SJSA1 (cell line): Measurements from ENCODE around the gene ANKRD44. TPM values are rescaled to one million over a fixed set of nuclear protein-coding genes. Genes with fewer than 3 reads are reported as not detected.
A peak's percentile ranks its signal among the peaks of the same experiment; 100 is the strongest.
"Not testable (repeated sequence)": the region's sequence is repeated elsewhere in the genome, so short reads cannot be mapped to it uniquely, and the experiment has no call there.

Source experiments
- DNase-seq, 2 experiments: peaks; one replicate each; pipeline ENCODE4 v3.0.0-alpha.2; 2015 to 2020; ENCODE audit warnings: low spot score in 2 of 2, low read depth in 1 of 2
- H3K27ac ChIP-seq: fragments of 250-450 bp; sonication (Bioruptor Pico); 2 replicates; pipeline ENCODE4 v1.5.1; 2020; ENCODE audit warnings: mild to moderate bottlenecking, moderate library complexity
- H3K27me3 ChIP-seq: fragments of 250-450 bp; sonication (Bioruptor Pico); replicated peaks from 2 replicates; pipeline ENCODE4 v1.5.1; 2020; ENCODE audit warnings: mild to moderate bottlenecking, moderate library complexity
- H3K36me3 ChIP-seq: fragments of 250-450 bp; sonication (Bioruptor Pico); 2 replicates; pipeline ENCODE4 v1.5.1; 2020; ENCODE audit warnings: mild to moderate bottlenecking
- H3K4me1 ChIP-seq: fragments of 250-450 bp; sonication (Bioruptor Pico); replicated peaks from 2 replicates; pipeline ENCODE4 v1.6.1; 2021; ENCODE audit warnings: mild to moderate bottlenecking
- H3K4me3 ChIP-seq: fragments of 250-450 bp; sonication (Bioruptor Pico); 2 replicates; pipeline ENCODE4 v1.5.1; 2020; ENCODE audit warnings: mild to moderate bottlenecking
- H3K9me3 ChIP-seq: fragments of 250-450 bp; sonication (Bioruptor Pico); replicated peaks from 2 replicates; pipeline ENCODE4 v1.5.1; 2020; ENCODE audit warnings: mild to moderate bottlenecking
- total RNA-seq: library from RNA; depleted of rRNA; stranded (reverse); fragments of >200 nt; shearing (Covaris generic); gene quantifications from 2 replicates; pipeline ENCODE4 v1.2.3, GENCODE V29; 2014

The ANKRD44 gene
- total RNA-seq, 1 experiment from 2014 or later: 15.5 TPM

DNA sequence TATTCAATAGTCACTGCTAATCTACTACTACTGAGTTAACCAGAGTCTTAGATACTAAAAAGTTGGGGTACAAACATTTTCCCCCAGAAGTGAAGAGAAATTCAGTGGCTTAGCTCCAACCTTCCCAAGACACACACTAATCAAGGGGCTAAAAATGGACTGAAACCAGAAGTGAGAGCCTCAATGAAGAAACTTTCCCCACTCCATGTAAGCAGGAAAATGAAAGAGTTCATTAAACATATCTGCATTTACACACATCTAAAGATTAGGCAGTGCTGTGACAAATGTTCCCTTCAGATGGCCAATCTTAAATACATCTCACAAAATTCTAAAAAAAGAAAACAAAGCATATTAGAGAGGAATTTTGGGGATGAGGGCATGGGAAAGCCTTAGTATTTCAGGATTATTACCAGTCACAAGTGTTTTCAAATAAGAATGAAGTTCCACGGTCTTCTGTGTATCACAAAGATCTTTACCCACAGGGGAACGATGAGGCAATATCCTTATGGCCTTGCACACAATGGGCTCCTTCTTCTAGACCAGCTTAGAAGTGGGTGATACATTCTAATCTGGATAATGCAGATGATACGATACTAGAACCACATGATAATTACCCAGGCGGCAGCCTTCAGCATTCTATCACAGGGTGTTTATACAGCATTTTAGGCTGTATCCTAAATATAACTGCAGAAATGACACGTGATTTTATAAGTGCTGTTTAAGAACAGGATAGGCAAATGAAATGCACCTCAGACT lies 17.1 kb downstream of the ANKRD44 start:
- Histone ChIP-seq H3K4me1 (0 out of 2 replicates have a peak, but pooled peaks cover 3% of the 10 kb centered on the region), H3K27ac (no peak overlapping the region), H3K9me3 (no peaks in the 10 kb centered on the region), H3K4me3 (no peak overlapping the region), H3K27me3 (no peaks in the 10 kb centered on the region), H3K36me3 (no peaks in the 10 kb centered on the region)
- DNase-seq: no peak

DNA sequence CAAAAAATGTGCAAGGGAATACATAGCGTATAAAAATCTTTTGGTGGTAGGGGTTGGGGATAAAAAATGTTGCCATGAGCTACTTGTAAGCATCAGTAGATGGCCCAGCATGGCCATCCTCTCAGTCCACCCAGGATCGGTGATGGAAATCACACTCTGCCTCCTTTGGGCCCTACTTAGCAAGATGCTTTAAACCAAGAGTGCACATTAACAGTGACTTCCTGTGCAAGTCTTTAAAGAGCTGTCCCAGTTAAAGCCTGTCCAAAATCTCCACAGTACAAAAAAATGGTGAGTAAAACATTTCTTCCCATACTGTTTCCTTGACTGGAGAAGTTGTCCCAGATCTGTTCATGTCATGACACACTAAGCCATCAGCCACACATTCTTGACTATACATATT lies 18.0 kb downstream of the ANKRD44 start:
- peaks cover 4% of the 10 kb centered on the region for H3K4me1 ChIP-seq
- no peaks in the 10 kb centered on the region for H3K36me3 ChIP-seq
- DNase-seq: no peak
- H3K9me3 ChIP-seq: no peaks in the 10 kb centered on the region
- no peak overlapping the region for H3K4me3 ChIP-seq
- H3K27ac ChIP-seq: no peak overlapping the region
- H3K27me3 ChIP-seq: no peaks in the 10 kb centered on the region

DNA sequence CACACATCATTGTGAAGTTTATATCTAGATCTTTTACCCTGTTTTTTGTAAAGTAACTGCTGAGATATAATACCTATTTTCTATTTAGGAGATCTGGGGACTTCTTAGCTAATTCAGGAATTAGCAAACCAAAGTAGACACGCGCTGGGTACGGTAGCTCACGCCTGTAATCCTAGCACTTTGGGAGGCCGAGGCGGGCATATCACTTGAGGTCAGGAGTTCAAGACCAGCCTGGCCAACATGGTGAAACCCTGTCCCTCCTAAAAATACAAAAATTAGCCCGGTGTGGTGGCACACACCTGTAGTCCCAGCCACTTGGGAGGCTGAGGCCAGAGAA lies 23.0 kb downstream of the ANKRD44 start:
- DNase-seq, H3K9me3 ChIP-seq, H3K4me3 ChIP-seq, H3K27me3 ChIP-seq, H3K36me3 ChIP-seq: not testable (repeated sequence)
- Histone ChIP-seq H3K27ac (peak overlapping the region; percentile 46), H3K4me1 (peaks cover 11% of the 10 kb centered on the region)

DNA sequence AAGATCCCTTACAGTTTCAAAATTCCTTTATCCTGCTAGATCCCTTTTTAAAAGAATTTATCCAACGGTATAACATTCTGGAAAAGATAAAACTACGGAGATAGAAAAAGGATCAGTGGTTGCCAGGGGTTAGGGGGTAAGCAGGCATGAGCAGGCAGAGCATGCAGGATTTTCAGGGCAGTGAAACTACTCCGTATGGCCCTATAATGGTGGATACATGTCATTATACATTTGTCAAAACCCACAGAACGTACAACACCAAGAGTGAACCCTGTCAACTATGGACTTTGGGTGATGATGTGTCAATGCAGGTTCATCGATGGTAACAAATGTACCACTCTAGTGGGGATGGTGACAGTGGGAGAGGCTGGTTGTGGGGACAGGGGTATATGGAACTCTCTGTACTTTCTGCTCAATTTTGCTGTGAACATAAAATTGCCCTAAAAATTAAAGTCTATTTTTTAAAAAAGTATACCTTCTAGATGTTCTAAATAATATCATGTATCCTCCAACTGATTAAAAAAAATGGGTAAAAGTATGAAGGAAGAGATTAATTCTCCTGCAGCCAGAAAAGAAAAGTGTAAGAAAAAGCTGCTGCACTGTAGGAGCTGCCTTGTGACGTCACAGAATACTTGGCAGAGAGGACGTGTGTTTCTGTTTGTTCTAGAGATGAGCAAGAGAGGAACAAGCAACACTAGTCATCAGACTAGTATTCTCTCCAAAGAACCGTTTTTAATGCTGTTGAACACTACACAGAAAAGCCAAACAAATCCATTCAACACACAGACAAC lies 23.6 kb downstream of the ANKRD44 start:
- no peak overlapping the region for H3K4me3 ChIP-seq

DNA sequence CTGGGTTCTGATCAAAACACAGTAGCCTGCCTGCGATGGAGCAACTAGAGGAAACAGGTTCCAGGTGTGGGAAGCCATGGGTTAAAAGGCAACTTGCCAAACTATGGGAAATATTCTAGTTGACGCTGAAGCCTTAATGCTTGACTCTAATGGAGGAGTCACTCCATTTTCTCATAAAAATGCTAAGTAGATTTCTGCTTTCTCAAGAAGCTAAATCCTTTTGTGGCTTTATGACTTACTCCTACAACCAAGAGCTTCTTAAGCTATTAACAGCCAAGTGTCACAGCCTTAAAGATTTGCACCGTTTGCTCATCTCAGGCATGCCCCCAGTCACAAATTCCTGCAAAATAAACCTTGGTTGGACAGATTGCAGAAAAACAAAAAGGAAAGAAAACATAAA lies 25.2 kb downstream of the ANKRD44 start:
- Histone ChIP-seq H3K36me3 (no peaks in the 10 kb centered on the region), H3K27me3 (no peaks in the 10 kb centered on the region), H3K9me3 (no peaks in the 10 kb centered on the region), H3K4me1 (peaks cover 10% of the 10 kb centered on the region), H3K27ac (no peak overlapping the region), H3K4me3 (no peak overlapping the region)
- DNase-seq: no peak

More for the DNA sequence above, 23.6 kb downstream of the ANKRD44 start:
- Histone ChIP-seq H3K4me1 (peaks cover 10% of the 10 kb centered on the region), H3K27ac (peak overlapping the region; percentile 46), H3K9me3 (no peaks in the 10 kb centered on the region), H3K27me3 (no peaks in the 10 kb centered on the region), H3K36me3 (no peaks in the 10 kb centered on the region)
- DNase-seq: peak; percentile 72 to 73

DNA sequence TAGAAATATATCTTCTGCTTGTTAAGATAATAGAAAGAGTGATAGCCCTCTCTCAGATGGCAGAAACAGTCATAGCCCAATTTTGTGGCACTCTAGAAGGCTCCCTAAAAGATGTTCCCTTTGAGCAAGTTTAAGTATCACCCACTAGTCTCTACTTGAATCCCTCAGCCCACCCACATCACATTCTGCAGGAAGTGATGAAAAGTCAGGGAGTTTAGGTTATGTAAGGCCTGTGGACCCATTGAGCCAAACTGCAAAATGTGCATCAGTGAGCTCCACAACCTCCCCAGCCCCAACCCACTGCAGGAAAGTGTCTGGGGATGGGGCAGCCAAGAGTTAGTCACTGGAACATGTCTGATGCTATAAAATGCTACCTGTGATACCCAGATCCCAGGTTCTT lies 25.6 kb downstream of the ANKRD44 start:
- Histone ChIP-seq H3K4me3 (no peak overlapping the region), H3K4me1 (peaks cover 10% of the 10 kb centered on the region), H3K36me3 (no peaks in the 10 kb centered on the region), H3K27ac (no peak overlapping the region), H3K9me3 (no peaks in the 10 kb centered on the region), H3K27me3 (no peaks in the 10 kb centered on the region)
- no peak for DNase-seq

DNA sequence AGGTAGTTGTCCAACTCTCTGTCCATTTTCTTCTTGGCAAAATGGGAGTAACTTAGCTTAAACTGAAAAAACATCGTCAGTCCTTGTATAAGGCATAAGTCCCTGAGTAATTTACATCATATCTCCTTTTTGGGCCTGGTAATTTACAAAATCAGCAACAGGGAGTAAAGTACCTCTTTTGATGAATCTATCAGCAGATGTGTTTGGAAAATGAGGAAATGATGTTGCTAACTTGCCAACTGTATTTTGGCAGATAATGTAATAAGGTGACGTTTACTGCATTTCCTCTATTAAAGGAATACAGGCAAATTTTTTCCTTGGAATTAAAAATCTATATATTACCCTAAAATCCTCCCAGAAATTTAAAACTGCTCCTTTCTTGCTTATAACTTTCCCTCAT lies 29.2 kb downstream of the ANKRD44 start:
- Histone ChIP-seq H3K27me3 (no peaks in the 10 kb centered on the region), H3K36me3 (no peaks in the 10 kb centered on the region), H3K27ac (no peak overlapping the region), H3K4me1 (no peaks in the 10 kb centered on the region), H3K9me3 (no peaks in the 10 kb centered on the region), H3K4me3 (no peak overlapping the region)
- no peak for DNase-seq

DNA sequence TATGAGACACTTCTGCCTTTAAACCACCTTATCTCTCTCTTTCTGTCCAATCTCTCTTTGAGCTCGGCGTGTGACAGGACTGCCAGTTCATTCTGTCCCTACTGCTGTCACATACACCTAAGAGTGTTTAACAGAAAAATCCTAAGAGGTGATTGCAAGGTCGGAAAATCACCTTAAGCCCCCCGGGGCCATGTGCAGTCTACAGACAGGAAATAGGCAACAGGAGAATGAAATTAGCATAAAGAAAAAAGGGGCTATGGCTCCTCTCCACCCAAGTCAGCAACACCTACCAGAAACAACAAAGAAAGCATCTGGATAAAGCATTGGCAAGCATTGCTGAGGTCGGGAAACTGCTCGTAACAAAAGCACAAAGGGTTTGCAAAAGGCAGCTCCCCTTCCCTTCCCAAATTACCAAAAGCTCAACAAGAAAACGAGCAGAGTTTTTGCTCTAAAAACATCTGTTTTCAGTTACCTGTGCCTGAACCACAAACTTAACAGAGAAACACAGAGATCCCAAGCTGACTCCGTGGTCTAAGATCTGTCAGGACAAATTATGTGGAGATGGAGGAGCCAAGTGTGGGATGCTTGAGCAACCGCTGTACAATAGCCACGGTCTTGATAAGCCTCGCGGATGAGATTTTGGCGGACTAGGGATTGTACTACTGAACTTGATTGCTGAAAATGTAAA lies 30.4 kb downstream of the ANKRD44 start:
- H3K4me3 ChIP-seq: no peak overlapping the region
- no peak for DNase-seq
- no peaks in the 10 kb centered on the region for H3K4me1 ChIP-seq
- H3K27me3 ChIP-seq: no peaks in the 10 kb centered on the region
- no peak overlapping the region for H3K27ac ChIP-seq
- no peaks in the 10 kb centered on the region for H3K36me3 ChIP-seq
- no peaks in the 10 kb centered on the region for H3K9me3 ChIP-seq

DNA sequence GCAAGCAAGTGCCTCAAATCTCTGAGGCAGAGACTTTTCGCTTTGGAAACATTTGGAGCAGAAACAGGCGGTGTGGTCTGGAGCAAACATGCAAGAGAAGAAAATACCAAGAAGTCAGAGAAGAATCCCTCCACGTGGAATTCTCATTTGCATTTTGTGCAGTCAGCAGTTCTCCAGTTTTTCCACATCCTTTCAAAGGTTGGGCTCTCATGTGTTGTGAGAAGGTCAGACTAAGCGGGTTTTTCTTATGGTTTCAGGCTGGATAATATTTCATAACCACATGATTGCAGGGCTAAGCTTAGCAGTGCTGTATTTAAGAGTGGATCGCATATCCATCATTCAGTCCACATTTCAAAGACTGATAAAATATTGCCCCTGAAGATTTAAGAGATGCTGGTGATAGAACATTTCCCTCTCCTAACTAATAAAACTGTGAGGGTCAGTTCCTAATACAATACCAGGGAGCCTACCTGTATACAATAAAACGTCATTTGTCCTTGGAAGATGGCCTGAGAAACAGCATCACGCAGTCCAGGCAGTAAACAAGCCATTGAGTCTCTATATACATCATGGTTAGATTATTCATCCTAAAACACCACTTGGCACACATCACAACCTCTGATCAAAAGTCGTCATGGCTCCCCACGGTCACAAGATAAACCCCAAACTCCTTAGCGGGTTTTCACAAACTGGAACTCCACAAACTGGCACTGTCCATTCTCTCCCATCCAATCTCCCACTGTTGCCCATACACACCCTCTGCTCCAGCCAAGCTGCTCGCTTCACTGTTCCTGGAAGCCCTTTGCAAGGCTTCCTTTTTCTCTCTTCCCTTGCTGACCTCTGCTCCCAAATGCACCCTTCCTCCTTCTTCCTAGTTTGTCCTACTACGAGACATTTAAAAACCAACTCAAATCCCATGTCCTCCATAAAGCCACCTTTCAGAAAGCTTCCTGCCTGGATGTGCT lies 31.5 kb downstream of the ANKRD44 start:
- no peaks in the 10 kb centered on the region for H3K4me1 ChIP-seq
- no peaks in the 10 kb centered on the region for H3K27me3 ChIP-seq
- H3K9me3 ChIP-seq: no peaks in the 10 kb centered on the region
- H3K36me3 ChIP-seq: no peaks in the 10 kb centered on the region
- DNase-seq: no peak
- H3K4me3 ChIP-seq: no peak overlapping the region
- no peak overlapping the region for H3K27ac ChIP-seq

DNA sequence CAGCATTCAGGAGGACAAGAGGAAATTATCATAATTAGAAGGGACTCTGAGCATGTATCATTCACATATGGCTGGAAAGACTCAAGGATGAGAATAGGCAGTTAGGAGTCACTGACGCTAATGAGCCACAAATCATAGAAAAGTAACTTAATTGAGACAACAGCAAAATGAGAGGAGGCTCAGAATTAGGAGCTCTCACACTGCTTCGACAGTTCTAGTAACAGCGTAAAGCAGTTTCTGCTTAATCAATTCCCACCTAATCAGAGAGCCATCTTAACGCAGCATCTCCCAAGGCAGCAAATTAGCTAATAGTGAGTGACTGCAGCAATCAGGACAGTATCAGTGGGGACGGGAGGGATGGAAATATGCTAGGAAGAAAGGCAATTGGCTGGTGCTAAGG lies 32.8 kb downstream of the ANKRD44 start:
- no peaks in the 10 kb centered on the region for H3K4me1 ChIP-seq

DNA sequence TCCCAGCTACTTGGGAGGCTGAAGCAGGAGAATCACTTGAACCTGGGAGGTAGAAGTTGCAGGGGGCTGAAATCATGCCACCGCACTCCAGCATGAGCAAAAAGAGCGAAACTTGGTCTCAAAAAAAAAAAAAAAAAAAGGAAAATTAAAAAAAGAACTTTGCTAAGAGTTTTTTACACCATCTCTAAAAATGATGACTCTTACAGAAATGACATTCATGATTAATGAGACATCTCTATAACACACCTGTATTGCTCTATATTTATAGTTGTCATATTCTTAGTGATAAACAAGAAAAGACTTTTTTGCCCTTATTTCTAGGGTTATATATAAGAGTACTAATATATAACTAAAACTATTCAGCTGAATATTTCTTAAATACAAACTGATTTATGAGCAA lies 34.4 kb downstream of the ANKRD44 start:
- H3K36me3 ChIP-seq: no peaks in the 10 kb centered on the region
- H3K9me3 ChIP-seq: no peaks in the 10 kb centered on the region
- no peak overlapping the region for H3K4me3 ChIP-seq
- H3K27me3 ChIP-seq: no peaks in the 10 kb centered on the region
- H3K27ac ChIP-seq: no peak overlapping the region
- no peak for DNase-seq
- H3K4me1 ChIP-seq: no peaks in the 10 kb centered on the region

More for the DNA sequence above, 32.8 kb downstream of the ANKRD44 start:
- H3K36me3 ChIP-seq: no peaks in the 10 kb centered on the region
- no peaks in the 10 kb centered on the region for H3K27me3 ChIP-seq
- H3K9me3 ChIP-seq: no peaks in the 10 kb centered on the region
- no peak for DNase-seq
- no peak overlapping the region for H3K27ac ChIP-seq
- H3K4me3 ChIP-seq: no peak overlapping the region

DNA sequence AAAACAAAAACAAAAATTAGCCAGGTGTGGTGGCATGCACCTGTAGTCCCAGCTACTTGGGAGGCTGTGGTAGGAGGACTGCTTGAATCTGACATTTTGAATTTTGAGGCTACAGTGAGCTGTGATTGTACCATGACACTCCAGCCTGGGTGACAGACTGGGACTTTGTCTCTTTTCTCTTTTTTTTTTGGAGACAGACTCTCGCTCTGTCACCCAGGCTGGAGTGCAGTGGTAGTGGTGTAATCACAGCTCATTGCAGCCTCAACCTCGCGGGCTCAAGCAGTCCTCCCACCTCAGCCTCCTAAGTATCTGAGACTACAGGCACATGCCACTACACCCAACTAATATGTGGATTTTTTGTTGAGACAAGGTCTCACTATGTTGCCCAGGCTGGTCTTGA lies 35.6 kb downstream of the ANKRD44 start:
- H3K27me3 ChIP-seq: no peaks in the 10 kb centered on the region
- no peak for DNase-seq
- no peaks in the 10 kb centered on the region for H3K36me3 ChIP-seq
- no peak overlapping the region for H3K4me3 ChIP-seq
- H3K9me3 ChIP-seq: no peaks in the 10 kb centered on the region
- no peak overlapping the region for H3K27ac ChIP-seq
- H3K4me1 ChIP-seq: no peaks in the 10 kb centered on the region

DNA sequence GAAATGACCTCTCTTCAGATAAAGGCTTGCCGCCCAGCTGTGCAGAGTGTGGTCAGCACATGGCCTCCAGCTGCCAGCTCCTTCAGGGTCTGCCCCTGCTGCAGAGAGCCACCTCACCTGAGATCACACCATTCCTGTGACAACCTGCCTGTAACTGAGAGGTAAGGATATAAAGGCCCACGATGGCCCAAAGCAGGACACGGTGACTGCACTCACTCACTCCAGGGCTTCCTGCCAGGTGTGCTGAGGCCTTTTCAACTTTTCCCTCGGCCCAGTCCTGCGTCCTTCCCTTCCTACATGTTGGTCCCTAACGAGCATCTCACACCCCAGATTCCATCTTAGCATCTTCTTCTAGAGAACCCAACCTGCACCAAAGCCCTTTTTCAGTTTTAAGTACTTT lies 36.2 kb downstream of the ANKRD44 start:
- no peak for DNase-seq
- H3K27me3 ChIP-seq: no peaks in the 10 kb centered on the region
- no peaks in the 10 kb centered on the region for H3K9me3 ChIP-seq
- H3K4me3 ChIP-seq: no peak overlapping the region
- no peaks in the 10 kb centered on the region for H3K36me3 ChIP-seq
- no peak overlapping the region for H3K27ac ChIP-seq
- H3K4me1 ChIP-seq: no peaks in the 10 kb centered on the region
